ENCODE results near the gene SLX9.

GRCh38 chr21:45019887-45020537 lies 80.2 kb downstream of the SLX9 start:
- no peak for TF ChIP-seq EZH2 (IDR thresholded peaks at IDR 0.05)
- no peak for TF ChIP-seq POLR2AphosphoS5 (IDR thresholded peaks at IDR 0.05; ENCODE audit: borderline replicate concordance, low read depth, low read length)

Measured in SK-N-MC (cell line).